NCI-H748 (cell line): ENCODE data around the gene VSIG10.
"Not testable (repeated sequence)": the region's sequence is repeated elsewhere in the genome, so short reads cannot be mapped to it uniquely, and the experiment has no call there.

ENCODE experiments used
- DNase-seq: peaks from one replicate; lab custom pipeline; 2025; ENCODE audit not compliant: unreplicated experiment; lab: John Stamatoyannopoulos, UW

The VSIG10 gene

GRCh38 chr12:118103601-118104382 is at the start of gene VSIG10:
Gene VSIG10, minus strand, starts transcription at chr12:118104011. Its CDS starts 340 bp downstream, at chr12:118103671.
- DNase-seq, result peak; percentile 77

- no peak for DNase-seq
Measured at GRCh38 chr12:118151755-118152154, 47.9 kb upstream of the VSIG10 start.

GRCh38 chr12:118150625-118151024 is 46.8 kb upstream of the VSIG10 start:
- DNase-seq, result no peak

GRCh38 chr12:118148287-118148686 is 44.5 kb upstream of the VSIG10 start:
- no peak for DNase-seq

GRCh38 chr12:118145798-118146156 is 42.0 kb upstream of the VSIG10 start:
- no peak for DNase-seq

GRCh38 chr12:118145113-118145797 is 41.4 kb upstream of the VSIG10 start:
- DNase-seq, result no peak

GRCh38 chr12:118144499-118144898 is 40.7 kb upstream of the VSIG10 start:
- DNase-seq, result no peak

- DNase-seq, result no peak
Measured at GRCh38 chr12:118140825-118141224, 37.0 kb upstream of the VSIG10 start.

- DNase-seq, result no peak
Measured at GRCh38 chr12:118137148-118137678, 33.4 kb upstream of the VSIG10 start.

- DNase-seq, result peak; percentile 33
Measured at GRCh38 chr12:118136559-118137003, 32.8 kb upstream of the VSIG10 start.

- peak; percentile 93 for DNase-seq
Measured at GRCh38 chr12:118135788-118136558, 32.2 kb upstream of the VSIG10 start, which contains the start of gene PEBP1. Gene PEBP1, plus strand, starts transcription at chr12:118136124. Its CDS starts 86 bp downstream, at chr12:118136210.

GRCh38 chr12:118129436-118129835 is 25.6 kb upstream of the VSIG10 start:
- DNase-seq, result not testable (repeated sequence)

GRCh38 chr12:118127867-118128266 is 24.1 kb upstream of the VSIG10 start:
- DNase-seq, result no peak

GRCh38 chr12:118126119-118126757 is 22.4 kb upstream of the VSIG10 start:
- DNase-seq, result no peak

GRCh38 chr12:118125743-118126118 is 21.9 kb upstream of the VSIG10 start:
- no peak for DNase-seq

- DNase-seq, result no peak
Measured at GRCh38 chr12:118124333-118124874, 20.6 kb upstream of the VSIG10 start.

- DNase-seq, result no peak
Measured at GRCh38 chr12:118122264-118122663, 18.5 kb upstream of the VSIG10 start.

- DNase-seq, result peak; percentile 73
Measured at GRCh38 chr12:118120579-118121363, 17.0 kb upstream of the VSIG10 start.

- no peak for DNase-seq
Measured at GRCh38 chr12:118119449-118119879, 15.7 kb upstream of the VSIG10 start.

GRCh38 chr12:118109088-118109487 is 5.3 kb upstream of the VSIG10 start:
- DNase-seq, result no peak
